ENCODE data around the gene HS3ST4. TPM values are rescaled to one million over a fixed set of nuclear protein-coding genes. Genes with fewer than 3 reads are reported as not detected.
"Not testable (repeated sequence)": the region's sequence is repeated elsewhere in the genome, so short reads cannot be mapped to it uniquely, and the experiment has no call there.

Gene HS3ST4
- polyA plus RNA-seq, 1 donor from 2014 or later = 13.0 TPM

DNA sequence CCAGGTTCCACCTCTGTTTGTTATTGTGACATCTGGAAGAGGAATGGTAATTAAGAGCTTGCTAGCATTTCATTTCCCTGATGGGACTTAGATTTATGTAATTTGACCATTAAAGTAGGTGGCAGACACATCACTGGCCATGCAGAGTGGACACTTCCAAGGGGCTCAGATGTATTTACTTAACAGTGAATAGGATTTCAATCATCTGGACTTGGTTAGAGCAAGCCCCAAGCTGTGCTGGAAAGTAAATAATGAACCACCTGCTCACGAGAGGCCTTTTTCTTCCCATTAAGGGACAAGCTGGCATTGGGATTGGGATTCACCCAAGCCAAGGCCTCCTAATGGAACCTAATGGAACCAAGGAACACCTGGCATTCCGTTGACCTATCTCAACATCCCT lies 395.3 kb downstream of the HS3ST4 start:
- Histone ChIP-seq H2AFZ (ENCODE audit: low read depth, low read length) (no peak overlapping the region), H3K9ac (ENCODE audit: low read length) (no peak overlapping the region), H3K9me2 (ENCODE audit: insufficient read depth, low read length) (no peaks in the 10 kb centered on the region), H3F3A (ENCODE audit: insufficient read depth, low read length, poor library complexity, severe bottlenecking) (no peaks in the 10 kb centered on the region), H3K27ac (ENCODE audit: low read length) (no peak overlapping the region), H3K4me3 (ENCODE audit: low read length) (no peak overlapping the region), H3K9me3 (ENCODE audit: low read length) (no peaks in the 10 kb centered on the region), H3K27me3 (ENCODE audit: insufficient read depth, low read depth, low read length) (no peaks in the 10 kb centered on the region), H3K4me2 (ENCODE audit: low read length) (no peak overlapping the region), H3K79me2 (replicated peaks; ENCODE audit: insufficient read depth, low read length) (no peaks in the 10 kb centered on the region), H3K36me3 (ENCODE audit: insufficient read depth, low read length) (no peaks in the 10 kb centered on the region), H4K20me1 (ENCODE audit: insufficient read depth) (no peaks in the 10 kb centered on the region)
- TF ChIP-seq SMC3 (conservative IDR thresholded peaks at IDR 0.05; ENCODE audit: poor library complexity) (no peak), TAF1 (IDR thresholded peaks at IDR 0.05; ENCODE audit: low read depth) (no peak), RAD21 (conservative IDR thresholded peaks at IDR 0.05) (no peak), MXI1 (conservative IDR thresholded peaks at IDR 0.05; ENCODE audit: poor library complexity, severe bottlenecking) (no peak), POLR2AphosphoS5 (IDR thresholded peaks at IDR 0.05) (no peak), EZH2 (IDR thresholded peaks at IDR 0.05; ENCODE audit: borderline replicate concordance, insufficient read depth, low read length, poor library complexity, severe bottlenecking) (no peak), EP300 (conservative IDR thresholded peaks at IDR 0.05; ENCODE audit: poor library complexity, severe bottlenecking) (no peak)
- TF ChIP-seq, protein P1, sequence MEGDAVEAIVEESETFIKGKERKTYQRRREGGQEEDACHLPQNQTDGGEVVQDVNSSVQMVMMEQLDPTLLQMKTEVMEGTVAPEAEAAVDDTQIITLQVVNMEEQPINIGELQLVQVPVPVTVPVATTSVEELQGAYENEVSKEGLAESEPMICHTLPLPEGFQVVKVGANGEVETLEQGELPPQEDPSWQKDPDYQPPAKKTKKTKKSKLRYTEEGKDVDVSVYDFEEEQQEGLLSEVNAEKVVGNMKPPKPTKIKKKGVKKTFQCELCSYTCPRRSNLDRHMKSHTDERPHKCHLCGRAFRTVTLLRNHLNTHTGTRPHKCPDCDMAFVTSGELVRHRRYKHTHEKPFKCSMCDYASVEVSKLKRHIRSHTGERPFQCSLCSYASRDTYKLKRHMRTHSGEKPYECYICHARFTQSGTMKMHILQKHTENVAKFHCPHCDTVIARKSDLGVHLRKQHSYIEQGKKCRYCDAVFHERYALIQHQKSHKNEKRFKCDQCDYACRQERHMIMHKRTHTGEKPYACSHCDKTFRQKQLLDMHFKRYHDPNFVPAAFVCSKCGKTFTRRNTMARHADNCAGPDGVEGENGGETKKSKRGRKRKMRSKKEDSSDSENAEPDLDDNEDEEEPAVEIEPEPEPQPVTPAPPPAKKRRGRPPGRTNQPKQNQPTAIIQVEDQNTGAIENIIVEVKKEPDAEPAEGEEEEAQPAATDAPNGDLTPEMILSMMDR (IDR thresholded peaks at IDR 0.05; ENCODE audit: poor library complexity, severe bottlenecking) = no peak
- TF ChIP-seq, protein P2, sequence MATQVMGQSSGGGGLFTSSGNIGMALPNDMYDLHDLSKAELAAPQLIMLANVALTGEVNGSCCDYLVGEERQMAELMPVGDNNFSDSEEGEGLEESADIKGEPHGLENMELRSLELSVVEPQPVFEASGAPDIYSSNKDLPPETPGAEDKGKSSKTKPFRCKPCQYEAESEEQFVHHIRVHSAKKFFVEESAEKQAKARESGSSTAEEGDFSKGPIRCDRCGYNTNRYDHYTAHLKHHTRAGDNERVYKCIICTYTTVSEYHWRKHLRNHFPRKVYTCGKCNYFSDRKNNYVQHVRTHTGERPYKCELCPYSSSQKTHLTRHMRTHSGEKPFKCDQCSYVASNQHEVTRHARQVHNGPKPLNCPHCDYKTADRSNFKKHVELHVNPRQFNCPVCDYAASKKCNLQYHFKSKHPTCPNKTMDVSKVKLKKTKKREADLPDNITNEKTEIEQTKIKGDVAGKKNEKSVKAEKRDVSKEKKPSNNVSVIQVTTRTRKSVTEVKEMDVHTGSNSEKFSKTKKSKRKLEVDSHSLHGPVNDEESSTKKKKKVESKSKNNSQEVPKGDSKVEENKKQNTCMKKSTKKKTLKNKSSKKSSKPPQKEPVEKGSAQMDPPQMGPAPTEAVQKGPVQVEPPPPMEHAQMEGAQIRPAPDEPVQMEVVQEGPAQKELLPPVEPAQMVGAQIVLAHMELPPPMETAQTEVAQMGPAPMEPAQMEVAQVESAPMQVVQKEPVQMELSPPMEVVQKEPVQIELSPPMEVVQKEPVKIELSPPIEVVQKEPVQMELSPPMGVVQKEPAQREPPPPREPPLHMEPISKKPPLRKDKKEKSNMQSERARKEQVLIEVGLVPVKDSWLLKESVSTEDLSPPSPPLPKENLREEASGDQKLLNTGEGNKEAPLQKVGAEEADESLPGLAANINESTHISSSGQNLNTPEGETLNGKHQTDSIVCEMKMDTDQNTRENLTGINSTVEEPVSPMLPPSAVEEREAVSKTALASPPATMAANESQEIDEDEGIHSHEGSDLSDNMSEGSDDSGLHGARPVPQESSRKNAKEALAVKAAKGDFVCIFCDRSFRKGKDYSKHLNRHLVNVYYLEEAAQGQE (IDR thresholded peaks at IDR 0.05; ENCODE audit: borderline replicate concordance) = no peak

DNA sequence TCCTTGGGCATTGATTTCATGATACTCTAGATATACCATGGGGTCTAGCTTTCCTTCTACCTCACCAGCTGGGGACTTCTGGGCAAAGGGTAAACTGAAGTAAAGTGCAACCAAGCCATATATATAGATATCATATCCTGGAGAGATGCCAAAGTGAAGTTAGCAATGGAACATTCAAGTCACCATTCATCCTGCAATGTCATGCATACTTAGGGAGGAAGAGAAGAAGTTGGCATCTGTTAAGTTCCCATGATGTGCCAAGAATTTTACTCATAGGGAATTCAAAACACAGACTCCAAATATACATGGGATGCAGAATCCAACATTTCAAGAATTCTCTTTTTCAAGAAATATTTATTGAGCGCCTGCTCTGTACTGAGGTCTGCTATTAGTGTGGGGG lies 399.8 kb downstream of the HS3ST4 start:
- Histone ChIP-seq H3K27ac (ENCODE audit: low read length) (no peak overlapping the region), H3F3A (ENCODE audit: insufficient read depth, low read length, poor library complexity, severe bottlenecking) (no peaks in the 10 kb centered on the region), H4K20me1 (ENCODE audit: insufficient read depth) (no peaks in the 10 kb centered on the region), H3K36me3 (ENCODE audit: insufficient read depth, low read length) (no peaks in the 10 kb centered on the region), H2AFZ (ENCODE audit: low read depth, low read length) (no peak overlapping the region), H3K9me3 (ENCODE audit: low read length) (no peaks in the 10 kb centered on the region), H3K4me2 (ENCODE audit: low read length) (no peak overlapping the region), H3K4me3 (ENCODE audit: low read length) (no peak overlapping the region), H3K9ac (ENCODE audit: low read length) (no peak overlapping the region), H3K27me3 (ENCODE audit: insufficient read depth, low read depth, low read length) (no peaks in the 10 kb centered on the region), H3K79me2 (replicated peaks; ENCODE audit: insufficient read depth, low read length) (no peaks in the 10 kb centered on the region), H3K9me2 (ENCODE audit: insufficient read depth, low read length) (no peaks in the 10 kb centered on the region)
- TF ChIP-seq, protein P1 (IDR thresholded peaks at IDR 0.05; ENCODE audit: poor library complexity, severe bottlenecking) = no peak
- no peak for TF ChIP-seq TAF1 (IDR thresholded peaks at IDR 0.05; ENCODE audit: low read depth)
- no peak for TF ChIP-seq EZH2 (IDR thresholded peaks at IDR 0.05; ENCODE audit: borderline replicate concordance, insufficient read depth, low read length, poor library complexity, severe bottlenecking)
- TF ChIP-seq POLR2AphosphoS5 (IDR thresholded peaks at IDR 0.05) = no peak
- TF ChIP-seq, protein P2 (IDR thresholded peaks at IDR 0.05; ENCODE audit: borderline replicate concordance) = no peak
- no peak for TF ChIP-seq RAD21 (conservative IDR thresholded peaks at IDR 0.05)
- no peak for TF ChIP-seq MXI1 (conservative IDR thresholded peaks at IDR 0.05; ENCODE audit: poor library complexity, severe bottlenecking)
- no peak for TF ChIP-seq SMC3 (conservative IDR thresholded peaks at IDR 0.05; ENCODE audit: poor library complexity)
- no peak for TF ChIP-seq EP300 (conservative IDR thresholded peaks at IDR 0.05; ENCODE audit: poor library complexity, severe bottlenecking)

DNA sequence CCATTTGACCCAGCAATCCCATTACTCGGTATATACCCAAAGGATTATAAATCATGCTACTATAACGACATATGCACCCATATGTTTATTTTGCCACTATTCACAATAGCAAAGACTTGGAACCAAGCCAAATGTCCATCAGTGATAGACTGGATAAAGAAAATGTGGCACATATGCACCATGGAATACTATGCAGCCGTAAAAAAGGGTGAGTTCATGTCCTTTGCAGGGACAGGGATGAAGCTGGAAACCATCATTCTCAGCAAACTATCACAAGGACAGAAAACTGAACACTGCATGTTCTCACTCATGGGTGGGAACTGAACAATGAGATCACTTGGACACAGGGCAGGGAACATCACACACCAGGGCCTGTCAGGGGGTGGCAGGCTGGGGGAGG lies 406.4 kb downstream of the HS3ST4 start:
- not testable (repeated sequence) for H4K20me1 ChIP-seq (ENCODE audit: insufficient read depth); H3K27ac ChIP-seq (ENCODE audit: low read length); H3K36me3 ChIP-seq (ENCODE audit: insufficient read depth, low read length); H3K79me2 ChIP-seq (replicated peaks; ENCODE audit: insufficient read depth, low read length); H3K4me3 ChIP-seq (ENCODE audit: low read length); H2AFZ ChIP-seq (ENCODE audit: low read depth, low read length); H3K9ac ChIP-seq (ENCODE audit: low read length); H3K27me3 ChIP-seq (ENCODE audit: insufficient read depth, low read depth, low read length); H3K9me2 ChIP-seq (ENCODE audit: insufficient read depth, low read length); H3K4me2 ChIP-seq (ENCODE audit: low read length); H3F3A ChIP-seq (ENCODE audit: insufficient read depth, low read length, poor library complexity, severe bottlenecking); H3K9me3 ChIP-seq (ENCODE audit: low read length)

Measured in neural cell (in vitro differentiated cells).